Heart left ventricle (tissue), 16 donors: ENCODE measurements around the gene SPPL3. TPM values are rescaled to one million over a fixed set of nuclear protein-coding genes. Genes with fewer than 3 reads are reported as not detected.

ENCODE experiments used
- ATAC-seq, 4 donors: fragments of 200-7000 bp; cut with Tn5 transposase; one replicate each; pipeline ENCODE4 v1.9.1; 2020 to 2022; ENCODE audit warnings: moderate library complexity in 4 of 4, mild to moderate bottlenecking in 3 of 4, moderate number of reproducible peaks in 1 of 4
- DNase-seq, 5 donors: peaks; one replicate each; pipeline ENCODE4 v3.0.0-alpha.2; 2020
- H3K27ac ChIP-seq, 12 donors: fragments of 200-600 bp; sonication (generic) in 4 of 12; one replicate each; pipeline versions ENCODE4 v1.5.0 to v1.8.0; 2016 to 2022; ENCODE audit warnings: mild to moderate bottlenecking in 2 of 12
- H3K27me3 ChIP-seq, 9 donors: fragments of 200-600 bp; sonication (generic) in 2 of 9; one replicate each; pipeline versions ENCODE4 v1.5.1 to v1.8.0; 2016 to 2022; ENCODE audit warnings: mild to moderate bottlenecking in 3 of 9
- H3K36me3 ChIP-seq, 9 donors: fragments of 200-600 bp; sonication (generic) in 2 of 9; one replicate each; pipeline versions ENCODE4 v1.5.0 to v1.8.0; 2018 to 2022; ENCODE audit warnings: mild to moderate bottlenecking in 2 of 9
- H3K4me1 ChIP-seq, 12 donors: fragments of 200-600 bp; sonication (generic) in 4 of 12; one replicate each; pipeline versions ENCODE4 v1.5.0 to v1.8.0; 2016 to 2022; ENCODE audit warnings: mild to moderate bottlenecking in 3 of 12
- H3K4me3 ChIP-seq, 12 donors: fragments of 200-600 bp; sonication (generic) in 4 of 12; one replicate each; pipeline versions ENCODE4 v1.5.0 to v1.8.0; 2017 to 2022; ENCODE audit warnings: mild to moderate bottlenecking in 9 of 12, moderate library complexity in 4 of 12
- H3K9me3 ChIP-seq, 12 donors: fragments of 200-600 bp; sonication (generic) in 4 of 12; one replicate each; pipeline versions ENCODE4 v1.5.0 to v1.8.0; 2016 to 2022; ENCODE audit warnings: mild to moderate bottlenecking in 1 of 12
- CTCF ChIP-seq, 12 donors: fragments of 200-600 bp; sonication (generic) in 4 of 12; IDR thresholded peaks; one replicate each; pipeline versions ENCODE4 v1.5.0 to v1.8.0; 2018 to 2022; ENCODE audit warnings: antibody characterized with exemption in 12 of 12, mild to moderate bottlenecking in 5 of 12
- POLR2A ChIP-seq, 2 donors: fragments of 450-650 bp; IDR thresholded peaks; one replicate each; pipeline ENCODE4 v1.6.1; 2017; ENCODE audit warnings: antibody characterized with exemption in 2 of 2, mild to moderate bottlenecking in 2 of 2, moderate library complexity in 2 of 2
- WGBS, 4 donors: extraction: QIAGEN DNeasy Blood & Tissue Kit in 2 of 4; methylation state at CpG; one replicate each; pipeline versions ENCODE4 v1.1.5 to v1.1.7; 2013 to 2018; 5-methylcytosine and 5-hydroxymethylcytosine counted together
- intact Hi-C, 10 donors: fragments of 100-400 bp; cut with DNase I; formaldehyde crosslinking; loops; one replicate each; pipeline versions ENCODE4 v1.11.1 to v1.14.2; 2022
- polyA plus RNA-seq, 2 donors: library from polyadenylated mRNA; stranded (reverse); fragments of 200-250 nt; gene quantifications; one replicate each; pipeline ENCODE4 v1.2.3, GENCODE V29; 2013
- total RNA-seq, 9 donors: library from RNA; depleted of rRNA in 2 of 9; stranded (reverse); fragments of >200 nt in 2 of 9; fragmentation: NEBNext Ultra II Directional in 3 of 9; extraction: Animal tissue kit (Norgen Biotek cat#: 25700) in 3 of 9; gene quantifications; one replicate each; pipeline versions ENCODE4 v1.1.0 to v1.2.4, GENCODE V29; 2016 to 2023
- donor health status: ischemic (EF 13 %, LVEDD 7.1; RV severe dilation, severe dysfunction).
- donor health status: healthy with polysubstance abuse.
- donor health status: DM: no; HTN: yes; CAD: no.
- donor health status: DM: no; HTN: no; CAD: no.
- donor health status: ischemic (EF 25% LVEDD 6.9; RV normal size, moderate dysfunction).
- donor health status: ischemic (EF 25% LVEDD 5.7; RV mildly dilated, moderate dysfunction).
- donor health status: healthy.
- donor health status: DM: yes; HTN: yes; CAD: no.
- donor health status: ischemic (EF 35%, LVEDD 5.7; RV mildly dilated, moderate dysfunction).
- donor health status: nonischemic (EF 11% LVEDD 7.7; RV severe dilation, severe dysfunction).
- donor health status: DM: yes; HTN: yes; CAD: no.
- donor health status: PGD.
- donor health status: ischemic (EF 29% LVEDD 5.4; RV normal size, mild dysfunction).
- donor health status: nonischemic (EF 23%, LVEDD 6.1; RV moderate dilation, normal function).

SPPL3 gene
- total and polyA plus RNA-seq, 11 donors, result 8.2 to 48.2 (median 26.5) TPM

GRCh38 chr12:120818416-120818815 is 85.7 kb downstream of the SPPL3 start:
- DNase-seq, result no peak
- Histone ChIP-seq H3K27me3 (no peaks in the 10 kb centered on the region), H3K4me1 (peaks cover 0 to 53% (median 20%) of the 10 kb centered on the region in 12 donors), H3K27ac (no peak overlapping the region), H3K9me3 (no peaks in the 10 kb centered on the region), H3K36me3 (no peaks in the 10 kb centered on the region), H3K4me3 (no peak overlapping the region)
- intact Hi-C loops, result no loop called here
- TF ChIP-seq POLR2A (IDR thresholded peaks at IDR 0.05) (no peak), CTCF (IDR thresholded peaks at IDR 0.05) (no peak)
- ATAC-seq, result no peak
- 61 to 76% (median 68%) methylated on average over 2 of the region's 2 CpGs for WGBS, 4 donors

- Histone ChIP-seq H3K9me3 (no peaks in the 10 kb centered on the region), H3K4me3 (no peak overlapping the region), H3K27ac (no peak overlapping the region), H3K27me3 (no peaks in the 10 kb centered on the region), H3K4me1 (peaks cover 0 to 49% (median 19%) of the 10 kb centered on the region in 12 donors), H3K36me3 (no peaks in the 10 kb centered on the region)
- intact Hi-C loops, result no loop called here
- DNase-seq, result no peak
- TF ChIP-seq POLR2A (IDR thresholded peaks at IDR 0.05) (no peak), CTCF (IDR thresholded peaks at IDR 0.05) (no peak)
- WGBS, 4 donors, result 85 to 87% (median 86%) methylated on average over 6 of the region's 6 CpGs
- no peak for ATAC-seq
Measured at GRCh38 chr12:120817559-120818330, 86.4 kb downstream of the SPPL3 start.

GRCh38 chr12:120816363-120816762 is 87.8 kb downstream of the SPPL3 start:
- no peak for TF ChIP-seq POLR2A (IDR thresholded peaks at IDR 0.05)
- no peak for TF ChIP-seq CTCF (IDR thresholded peaks at IDR 0.05)
- intact Hi-C loops, result no loop called here
- ATAC-seq (no peak), DNase-seq (no peak)
- Histone ChIP-seq H3K9me3 (no peaks in the 10 kb centered on the region), H3K27ac (no peak overlapping the region), H3K4me3 (no peak overlapping the region), H3K36me3 (no peaks in the 10 kb centered on the region), H3K27me3 (no peaks in the 10 kb centered on the region), H3K4me1 (peaks cover 0 to 39% (median 17%) of the 10 kb centered on the region in 12 donors)
- 50 to 75% (median 50%) methylated on average over 2 of the region's 2 CpGs for WGBS, 4 donors

- ATAC-seq, result no peak
Measured at GRCh38 chr12:120814903-120815429, 89.2 kb downstream of the SPPL3 start.

More at GRCh38 chr12:120814903-120815429, 89.2 kb downstream of the SPPL3 start:
- no peak for DNase-seq
- intact Hi-C loops, result no loop called here
- Histone ChIP-seq H3K4me1 (peaks cover 0 to 37% (median 17%) of the 10 kb centered on the region in 12 donors), H3K27ac (no peak overlapping the region), H3K27me3 (no peaks in the 10 kb centered on the region), H3K9me3 (no peaks in the 10 kb centered on the region), H3K4me3 (no peak overlapping the region), H3K36me3 (peaks cover 0 to 9% (median 5%) of the 10 kb centered on the region in 9 donors)
- TF ChIP-seq POLR2A (IDR thresholded peaks at IDR 0.05), result no peak
- TF ChIP-seq CTCF (IDR thresholded peaks at IDR 0.05), result no peak
- 40 to 51% (median 42%) methylated on average over 1 of the region's 1 CpG for WGBS, 4 donors
